ENCODE measurements around the gene GINS1.

DNA sequence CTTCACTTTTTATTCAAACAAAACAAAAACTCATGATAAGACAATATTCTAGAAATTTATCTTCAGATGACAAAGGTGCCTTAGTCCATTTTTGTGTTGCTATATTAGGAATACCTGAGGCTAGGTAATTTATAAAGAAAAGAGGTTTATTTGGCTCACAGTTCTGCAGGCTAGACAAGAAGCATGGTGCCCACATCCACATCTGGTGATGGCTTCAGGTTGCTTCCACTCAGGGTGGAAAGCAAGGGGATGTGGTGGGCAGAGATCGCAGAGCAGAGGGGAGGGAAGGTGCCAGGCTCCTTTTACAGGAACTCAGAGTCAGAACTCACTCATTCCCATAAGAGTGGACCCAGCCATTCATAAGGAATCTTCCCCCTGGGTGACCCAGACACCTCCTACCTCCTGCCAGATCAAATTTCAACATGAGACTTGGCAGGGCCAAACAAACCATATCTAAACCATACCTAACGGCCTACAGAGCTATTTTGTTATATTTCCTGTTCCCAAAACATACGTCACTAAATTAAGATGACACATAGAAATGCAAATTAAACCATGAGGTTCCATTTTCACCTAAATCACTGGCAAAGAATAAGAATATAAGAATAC lies 43.2 kb upstream of the GINS1 start:
- TF ChIP-seq, protein P1, sequence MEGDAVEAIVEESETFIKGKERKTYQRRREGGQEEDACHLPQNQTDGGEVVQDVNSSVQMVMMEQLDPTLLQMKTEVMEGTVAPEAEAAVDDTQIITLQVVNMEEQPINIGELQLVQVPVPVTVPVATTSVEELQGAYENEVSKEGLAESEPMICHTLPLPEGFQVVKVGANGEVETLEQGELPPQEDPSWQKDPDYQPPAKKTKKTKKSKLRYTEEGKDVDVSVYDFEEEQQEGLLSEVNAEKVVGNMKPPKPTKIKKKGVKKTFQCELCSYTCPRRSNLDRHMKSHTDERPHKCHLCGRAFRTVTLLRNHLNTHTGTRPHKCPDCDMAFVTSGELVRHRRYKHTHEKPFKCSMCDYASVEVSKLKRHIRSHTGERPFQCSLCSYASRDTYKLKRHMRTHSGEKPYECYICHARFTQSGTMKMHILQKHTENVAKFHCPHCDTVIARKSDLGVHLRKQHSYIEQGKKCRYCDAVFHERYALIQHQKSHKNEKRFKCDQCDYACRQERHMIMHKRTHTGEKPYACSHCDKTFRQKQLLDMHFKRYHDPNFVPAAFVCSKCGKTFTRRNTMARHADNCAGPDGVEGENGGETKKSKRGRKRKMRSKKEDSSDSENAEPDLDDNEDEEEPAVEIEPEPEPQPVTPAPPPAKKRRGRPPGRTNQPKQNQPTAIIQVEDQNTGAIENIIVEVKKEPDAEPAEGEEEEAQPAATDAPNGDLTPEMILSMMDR (IDR thresholded peaks at IDR 0.05), result no peak
- TF ChIP-seq POLR2A (IDR thresholded peaks at IDR 0.05), result no peak
